GM18508 (cell line): ENCODE measurements around the gene RAD51B.
"Not testable (repeated sequence)": the region's sequence is repeated elsewhere in the genome, so short reads cannot be mapped to it uniquely, and the experiment has no call there.

Experiments
- ATAC-seq: cut with Tn5 transposase; IDR thresholded peaks from one replicate; pipeline ENCODE4 v1.9.1; 2021; ENCODE audit warnings: moderate number of reproducible peaks; ENCODE audit not compliant: insufficient read depth, unreplicated experiment

Gene RAD51B

DNA sequence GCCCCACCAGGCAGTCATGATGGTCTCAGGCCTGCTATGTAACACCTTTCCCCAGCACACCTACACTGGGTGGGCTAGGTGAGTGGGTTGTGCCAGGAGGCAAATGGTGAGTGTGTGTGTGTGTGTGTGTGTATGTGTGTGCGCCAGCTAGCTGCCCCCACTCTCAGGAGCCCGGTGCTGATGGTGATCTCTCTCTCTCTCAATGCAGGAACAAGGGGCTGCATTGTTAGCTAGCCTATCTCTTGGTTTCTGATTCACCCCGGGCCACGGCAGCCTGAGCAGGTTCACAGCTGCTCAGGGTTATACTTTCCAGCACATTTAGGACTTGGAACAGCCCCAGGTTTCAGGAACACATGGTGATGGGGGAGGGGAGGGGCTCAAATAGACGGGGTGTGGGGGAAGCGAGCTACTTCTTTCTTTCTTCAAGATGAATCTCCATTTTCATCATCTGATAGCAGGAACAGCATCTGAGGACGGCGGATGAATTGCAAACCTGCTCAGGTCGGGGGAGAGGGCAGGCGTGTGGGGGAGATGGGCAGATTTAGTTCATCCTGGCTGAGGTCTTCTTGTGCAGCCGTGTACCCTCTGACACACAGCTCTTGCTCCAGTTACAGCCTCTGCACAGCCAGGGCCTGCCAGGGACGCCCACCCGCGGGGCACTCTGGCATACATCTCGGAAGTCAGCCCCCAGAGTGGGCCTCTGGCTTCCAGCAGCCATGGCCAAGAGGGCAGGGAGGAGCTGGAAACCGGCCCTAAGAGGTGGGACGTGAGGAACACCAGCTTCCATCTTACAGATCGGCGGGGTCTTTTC lies 835.6 kb downstream of the RAD51B start:
- no peak for ATAC-seq

DNA sequence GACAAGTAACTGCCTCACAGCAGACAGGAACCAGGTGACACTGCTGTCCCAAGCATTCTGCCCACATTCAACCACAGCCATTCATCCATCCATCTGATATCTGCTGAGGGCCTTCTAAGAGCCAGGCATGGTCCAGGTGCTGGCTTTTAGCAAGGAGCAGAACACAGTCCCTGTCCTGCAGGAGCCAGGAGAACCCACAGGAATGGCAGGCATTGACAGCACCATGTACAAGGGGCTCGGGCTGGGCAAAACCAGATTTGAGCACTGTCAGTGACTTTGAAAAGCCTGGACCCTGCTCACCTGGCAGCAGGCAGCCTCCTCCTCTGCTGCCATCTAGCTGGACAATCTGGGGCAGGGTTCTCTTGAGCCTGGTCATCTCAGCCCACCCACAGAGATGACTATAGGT lies 836.3 kb downstream of the RAD51B start:
- ATAC-seq, result no peak

DNA sequence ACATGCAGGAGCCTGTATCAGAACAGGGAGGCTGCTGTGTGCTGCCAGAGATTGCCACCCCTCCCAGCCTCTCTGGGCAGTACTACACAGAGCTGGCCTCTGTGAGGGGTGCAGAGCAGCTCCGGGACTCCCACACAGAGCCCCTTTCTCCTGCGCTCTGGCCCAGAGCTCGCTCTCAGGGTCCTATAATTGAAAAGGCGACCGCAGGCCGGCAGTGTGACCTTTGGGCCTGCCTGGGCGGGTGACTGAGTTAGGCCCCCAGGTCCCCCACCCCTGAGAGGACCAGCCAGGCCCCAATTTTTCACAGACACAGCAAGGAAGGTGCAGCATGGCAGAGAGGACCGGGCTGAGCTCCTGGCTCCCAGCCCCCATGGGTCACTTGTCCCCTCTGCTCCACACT lies 836.9 kb downstream of the RAD51B start:
- no peak for ATAC-seq

DNA sequence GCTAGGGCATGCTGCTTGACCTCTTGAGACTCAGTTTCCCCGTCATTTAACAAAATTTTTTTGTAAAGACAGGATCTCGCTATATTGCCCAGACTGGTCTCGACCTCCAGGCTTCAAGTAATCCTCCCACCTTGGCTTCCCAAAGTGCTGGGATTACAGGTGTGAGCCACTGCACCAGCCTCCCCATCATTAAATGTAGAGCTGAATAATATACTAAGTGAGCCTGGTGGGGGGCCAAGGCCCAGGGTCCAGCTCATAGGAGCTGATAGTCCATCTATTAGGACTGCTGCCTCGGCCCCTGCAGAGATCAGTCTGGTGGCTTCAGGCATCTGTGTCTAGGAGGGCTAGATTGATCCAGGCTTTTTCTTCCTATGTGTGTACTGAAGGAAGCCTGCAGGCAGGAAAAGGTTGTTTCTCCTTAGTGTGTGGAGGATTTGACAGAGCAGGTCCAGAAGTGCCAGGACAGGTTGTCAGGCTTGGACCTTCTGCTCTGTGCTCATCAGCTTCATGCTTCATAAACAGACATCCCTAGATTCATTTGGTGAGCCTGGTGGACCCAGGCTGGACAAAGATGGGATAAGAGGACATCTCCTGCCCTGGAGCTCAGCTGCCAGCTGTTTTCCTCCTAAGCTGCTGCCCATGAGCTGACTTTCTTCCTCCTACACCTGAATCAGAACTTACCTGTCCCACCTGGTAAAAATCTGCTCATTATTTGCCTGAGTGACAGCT lies 837.9 kb downstream of the RAD51B start:
- ATAC-seq, result no peak

DNA sequence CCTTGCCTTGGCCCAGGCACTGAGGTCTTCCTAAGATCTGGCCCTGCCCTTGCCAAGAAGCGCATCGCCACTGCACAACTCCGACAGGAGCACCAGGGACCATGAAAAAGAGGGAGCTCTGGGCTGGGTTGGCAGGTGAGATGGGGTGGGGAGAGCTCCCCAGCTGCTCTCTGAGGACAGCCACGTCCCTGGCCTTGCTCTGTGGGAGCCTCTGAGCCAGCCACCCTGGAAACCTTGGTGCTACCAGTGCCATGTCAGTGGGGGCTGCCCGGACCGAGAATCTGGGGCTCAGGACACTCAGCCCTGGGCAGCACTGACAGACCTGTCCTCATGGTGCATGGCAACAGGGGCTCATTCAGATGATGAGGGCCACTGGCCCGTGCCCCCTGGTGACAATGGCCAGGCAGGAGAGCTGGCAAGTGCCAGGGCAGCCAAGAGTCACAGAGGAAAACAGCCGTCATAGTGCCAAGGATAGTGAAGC lies 838.5 kb downstream of the RAD51B start:
- ATAC-seq, result no peak

- no peak for ATAC-seq
Observed at GRCh38 chr14:68658943-68659931, 839.7 kb downstream of the RAD51B start.

DNA sequence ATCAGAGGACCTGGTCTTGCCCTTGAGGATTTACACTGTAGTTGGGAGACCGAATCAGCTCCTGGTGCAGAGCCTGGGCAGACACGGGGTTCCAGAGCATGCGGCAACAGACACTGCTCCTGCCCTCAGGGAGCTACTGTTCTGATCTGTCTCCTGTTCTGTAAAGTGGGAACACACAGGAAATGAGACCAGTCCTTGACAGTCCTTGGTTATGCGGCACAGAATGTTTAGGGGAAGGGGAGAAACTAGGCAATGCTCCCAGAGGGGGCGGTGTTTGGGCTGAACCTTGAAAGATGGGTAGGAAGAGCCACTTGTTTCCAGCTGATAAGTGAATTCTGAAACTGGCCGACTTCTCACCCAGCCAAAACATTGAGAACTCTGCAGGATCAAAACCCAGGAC lies 840.9 kb downstream of the RAD51B start:
- no peak for ATAC-seq

DNA sequence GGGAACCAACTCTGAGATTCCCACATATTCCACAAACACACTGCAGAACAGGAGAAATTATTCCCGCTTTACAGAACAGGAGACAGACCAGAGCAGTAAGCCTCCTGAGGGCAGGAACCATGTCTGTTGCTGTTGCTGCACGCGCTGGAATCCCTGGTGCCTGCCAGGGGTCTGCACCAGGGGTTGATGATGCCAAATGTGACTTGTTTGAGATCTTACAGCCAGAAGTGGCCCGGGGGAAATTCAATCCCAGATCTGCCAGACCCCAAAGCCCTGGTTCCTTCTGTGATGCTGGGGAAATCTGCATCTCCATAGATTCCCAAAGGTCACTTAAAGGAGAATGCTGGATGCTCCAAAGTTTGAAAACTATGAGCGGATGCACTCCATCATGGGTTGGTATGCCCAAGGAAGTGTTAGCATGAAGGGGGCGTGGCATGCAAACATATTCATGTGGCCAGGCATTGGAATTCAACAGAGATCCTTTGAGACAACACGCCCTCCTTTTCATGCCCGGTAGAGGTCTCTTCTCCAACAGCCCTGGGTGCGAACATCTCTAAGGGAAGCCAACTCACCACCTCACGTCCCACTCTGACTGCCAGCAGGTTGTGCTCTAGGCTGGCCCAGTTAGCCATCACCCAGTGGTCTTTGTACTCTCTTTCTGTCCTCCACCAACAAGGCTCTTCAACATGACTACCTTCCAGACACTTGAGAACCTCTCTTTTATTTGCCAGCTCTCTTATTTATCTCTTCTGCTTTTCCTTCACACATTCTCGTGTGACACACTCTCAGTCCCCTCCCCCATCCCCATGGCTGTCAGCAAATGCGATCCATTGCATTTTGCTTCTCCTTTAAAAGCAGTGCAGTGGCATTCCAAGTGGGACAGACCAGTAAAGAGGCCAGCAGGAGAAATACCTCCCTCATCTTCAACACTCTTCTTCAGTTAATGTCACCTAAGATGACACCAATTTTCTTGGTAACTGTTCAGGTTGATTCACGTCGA lies 841.9 kb downstream of the RAD51B start:
- no peak for ATAC-seq

DNA sequence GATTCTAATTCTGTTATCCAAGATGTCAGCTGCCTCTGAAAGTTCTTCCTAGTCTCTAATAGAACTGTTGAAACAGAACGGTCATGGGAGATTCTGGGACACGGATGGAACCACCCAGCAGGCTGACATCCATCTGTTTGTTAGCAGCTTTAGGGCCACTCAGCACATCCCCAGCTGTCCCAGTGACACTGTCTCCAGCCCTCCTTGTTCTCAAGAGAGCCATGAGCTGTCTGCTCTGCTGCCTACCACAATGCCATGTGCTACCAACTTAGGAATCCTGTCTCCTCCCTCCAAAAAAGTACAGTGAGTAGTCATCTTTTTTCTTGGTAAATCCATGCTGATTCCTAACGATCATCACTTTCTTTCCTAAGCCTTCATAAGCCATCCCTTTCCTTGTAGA lies 842.8 kb downstream of the RAD51B start:
- no peak for ATAC-seq

DNA sequence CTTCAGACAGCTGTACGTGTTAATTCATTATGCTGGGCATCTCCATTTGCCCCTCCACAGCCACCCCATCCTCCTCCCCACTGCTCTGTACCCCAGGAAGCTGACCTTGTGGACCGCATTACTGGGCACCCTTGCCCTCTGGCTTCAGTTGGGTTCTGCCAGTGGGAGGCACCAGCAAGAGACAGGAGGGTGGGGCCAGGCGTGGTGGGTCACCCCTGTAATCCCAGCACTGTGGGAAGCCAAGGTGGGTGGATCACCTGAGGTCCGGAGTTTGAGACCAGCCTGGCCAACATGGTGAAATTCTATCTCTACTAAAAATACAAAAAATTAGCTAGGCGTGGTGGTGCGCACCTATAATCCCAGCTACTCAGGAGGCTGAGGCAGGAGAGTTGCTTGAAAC lies 843.2 kb downstream of the RAD51B start:
- ATAC-seq, result not testable (repeated sequence)

DNA sequence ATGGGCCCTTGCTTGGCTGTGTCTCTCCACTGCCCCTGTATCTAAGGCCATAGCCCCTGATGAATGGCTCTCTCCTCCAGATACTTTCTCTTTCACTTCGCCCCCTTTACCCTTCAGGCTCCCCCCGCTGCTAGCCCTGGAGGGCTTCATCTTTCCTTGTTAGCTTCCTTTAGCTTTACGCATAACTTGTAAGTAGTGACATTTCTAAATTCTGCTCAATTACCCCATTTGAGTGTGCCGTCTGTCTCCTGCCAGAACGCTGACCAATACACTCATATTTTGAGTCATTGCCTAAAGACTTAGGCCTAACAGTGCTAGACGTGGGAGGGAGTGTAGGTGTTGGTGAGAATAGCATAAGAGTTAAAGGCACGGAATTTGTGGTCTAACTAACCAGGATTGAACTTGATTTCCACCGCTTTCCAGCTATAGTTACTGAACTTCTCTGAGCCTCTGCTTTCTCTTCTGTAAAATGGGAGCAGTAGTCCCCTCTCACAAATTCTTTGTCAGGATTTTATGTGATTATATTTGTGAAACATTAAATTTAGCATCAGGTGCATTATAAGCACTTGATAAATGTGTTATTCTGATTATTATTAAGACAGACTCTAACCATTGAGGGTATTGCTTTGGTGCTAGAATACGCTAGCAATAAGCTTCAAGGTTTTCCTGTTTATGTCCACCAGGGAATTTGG lies 844.0 kb downstream of the RAD51B start:
- peak; percentile 64 for ATAC-seq

GRCh38 chr14:68664225-68664681 lies 844.7 kb downstream of the RAD51B start:
- ATAC-seq, result no peak

- no peak for ATAC-seq
Observed at GRCh38 chr14:68665131-68665530, 845.6 kb downstream of the RAD51B start.

DNA sequence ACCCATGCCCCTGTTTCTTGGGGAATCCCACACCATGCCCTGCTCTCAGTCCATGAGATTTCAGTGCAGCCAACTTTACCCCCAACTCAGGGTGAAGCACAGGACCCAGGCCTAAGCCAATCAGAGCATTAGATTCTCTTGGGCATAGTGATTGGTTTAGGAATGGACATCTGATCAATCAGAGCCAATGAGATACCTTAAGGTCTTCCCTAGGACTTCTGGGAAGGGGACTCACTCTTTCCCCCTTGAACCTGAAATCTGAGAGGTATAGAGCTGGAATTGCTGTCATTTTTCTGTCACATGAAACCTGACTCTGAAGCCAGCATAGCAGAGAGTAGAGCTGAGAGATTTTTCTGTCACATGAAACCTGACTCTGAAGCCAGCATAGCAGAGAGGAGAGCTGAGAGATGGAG lies 846.2 kb downstream of the RAD51B start:
- ATAC-seq, result no peak

DNA sequence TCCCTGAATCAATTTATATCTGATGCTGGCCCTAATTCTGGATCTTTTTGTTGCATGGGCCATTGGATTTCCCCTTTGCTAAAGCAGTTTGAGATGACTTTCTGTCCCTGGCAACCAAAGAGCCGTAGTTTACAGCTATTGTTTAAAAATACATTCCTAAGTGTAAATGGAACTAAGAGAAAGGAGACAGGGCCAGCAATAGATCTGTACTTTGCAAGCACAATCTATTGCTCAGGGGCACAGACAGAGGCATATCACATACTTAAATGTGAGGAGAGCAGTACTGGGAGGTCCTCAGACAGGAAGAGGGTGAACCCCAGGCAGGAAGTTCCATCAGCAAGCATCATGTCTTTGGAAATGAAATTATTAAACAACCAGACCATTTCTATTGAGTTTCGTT lies 846.7 kb downstream of the RAD51B start:
- no peak for ATAC-seq

DNA sequence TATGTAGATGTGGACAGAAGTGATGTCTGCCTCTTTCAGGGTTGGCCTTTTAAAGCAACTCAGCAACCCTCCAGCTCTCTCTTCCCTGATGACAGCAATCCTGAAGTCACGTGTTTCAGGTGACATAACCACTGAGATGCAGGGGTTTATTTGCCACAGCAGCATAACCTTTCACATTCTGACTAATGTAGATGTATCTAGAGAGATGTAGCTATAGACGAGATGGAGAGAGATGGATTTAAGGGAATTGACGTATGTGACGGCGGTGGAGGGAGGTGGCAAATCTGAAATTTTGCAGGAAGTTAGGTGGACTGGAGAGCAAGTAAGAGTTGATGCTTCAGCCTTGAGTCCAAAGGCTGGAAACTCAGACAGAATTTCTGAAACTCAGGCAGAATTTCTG lies 847.3 kb downstream of the RAD51B start:
- no peak for ATAC-seq

- ATAC-seq, result no peak
Observed at GRCh38 chr14:68667313-68667791, 847.8 kb downstream of the RAD51B start.

GRCh38 chr14:68668028-68668427 lies 848.4 kb downstream of the RAD51B start:
- ATAC-seq, result no peak
